Measurements from ENCODE around the gene ZMAT5. TPM values are rescaled to one million over a fixed set of nuclear protein-coding genes. Genes with fewer than 3 reads are reported as not detected.

ZMAT5 gene
- total RNA-seq, 1 experiment from 2014 or later: 16.0 TPM

DNA sequence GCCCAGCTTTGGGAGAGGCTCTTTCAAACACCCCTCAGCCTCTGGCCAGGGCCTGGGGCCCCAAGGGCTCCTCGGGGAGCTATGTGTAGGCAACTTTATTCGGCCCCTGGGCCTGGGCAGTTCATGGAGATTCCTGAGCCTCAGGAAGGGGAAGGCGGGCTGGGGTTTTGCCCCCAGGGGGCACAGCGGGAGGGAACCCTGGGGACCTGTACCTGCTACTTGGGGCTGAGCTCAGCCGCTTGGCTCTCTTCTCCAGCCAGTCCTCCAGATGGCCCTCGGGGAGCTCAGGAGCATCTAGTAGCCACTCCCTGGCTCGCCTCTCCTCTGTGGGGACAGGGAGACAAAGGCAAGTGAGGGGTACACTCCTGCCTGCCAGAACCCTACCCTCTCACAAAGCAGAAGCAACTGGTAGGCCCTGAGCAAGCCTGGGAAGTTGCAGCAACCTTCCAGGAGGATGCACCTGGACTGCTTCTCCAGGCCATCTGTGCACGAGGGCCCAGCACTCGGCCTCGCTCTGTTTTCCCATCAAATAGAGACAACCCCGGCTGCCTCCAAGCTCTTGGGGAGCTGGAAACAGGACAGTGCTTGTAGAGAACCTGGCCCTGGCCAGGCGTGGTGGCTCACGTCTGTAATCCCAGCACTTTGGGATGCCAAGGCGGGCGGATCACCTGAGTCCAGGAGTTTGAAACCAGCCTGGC, 28.5 kb downstream of the ZMAT5 start:
- ChIA-PET RAD21 (ENCODE audit: low non-redundant PET in 1 of 2, low total read pairs in 2 of 2, uncharacterized antibody in 2 of 2, unreplicated experiment in 2 of 2) (no interaction called here), CTCF (no interaction called here), POLR2A (interaction anchor here (1.1 kb wide), 1 partner anchor 35 kb away, joined by 3 read pairs; no protein-coding TSS in a partner anchor)
- no TSS peak for BruUV-seq (replicated peaks)
- intact Hi-C loops (cut with micrococcal nuclease): no loop called here
- Histone ChIP-seq H3K4me1 (ENCODE audit: control insufficient read depth in 1 of 2, insufficient read depth in 2 of 2, low read length in 2 of 2) (no peaks in the 10 kb centered on the region), H4K20me1 (ENCODE audit: insufficient read depth) (no peaks in the 10 kb centered on the region), H3K9ac (ENCODE audit: low read length) (no peak overlapping the region), H3K9me2 (ENCODE audit: insufficient read depth) (no peaks in the 10 kb centered on the region), H3K27ac (ENCODE audit: low read depth, low read length) (no peak overlapping the region), H3K79me2 (ENCODE audit: insufficient read depth, low read length) (no peaks in the 10 kb centered on the region), H3K27me3 (ENCODE audit: insufficient read depth, low read length) (no peaks in the 10 kb centered on the region), H3K9me3 (ENCODE audit: control insufficient read depth in 1 of 2, insufficient read depth in 1 of 2, low read depth in 1 of 2, low read length in 2 of 2) (no peaks in the 10 kb centered on the region), H3K4me3 (replicated peaks in 1 of 2; ENCODE audit: low read depth in 1 of 2, low read length in 2 of 2) (no peak overlapping the region), H2AFZ (ENCODE audit: low read depth, low read length, poor library complexity, severe bottlenecking) (no peak overlapping the region), H3K36me3 (ENCODE audit: control insufficient read depth in 1 of 2, insufficient read depth in 2 of 2, low read length in 2 of 2) (no peaks in the 10 kb centered on the region), H3K4me2 (ENCODE audit: low read length) (no peak overlapping the region)
- no peak for ATAC-seq
- TF ChIP-seq, protein P1, sequence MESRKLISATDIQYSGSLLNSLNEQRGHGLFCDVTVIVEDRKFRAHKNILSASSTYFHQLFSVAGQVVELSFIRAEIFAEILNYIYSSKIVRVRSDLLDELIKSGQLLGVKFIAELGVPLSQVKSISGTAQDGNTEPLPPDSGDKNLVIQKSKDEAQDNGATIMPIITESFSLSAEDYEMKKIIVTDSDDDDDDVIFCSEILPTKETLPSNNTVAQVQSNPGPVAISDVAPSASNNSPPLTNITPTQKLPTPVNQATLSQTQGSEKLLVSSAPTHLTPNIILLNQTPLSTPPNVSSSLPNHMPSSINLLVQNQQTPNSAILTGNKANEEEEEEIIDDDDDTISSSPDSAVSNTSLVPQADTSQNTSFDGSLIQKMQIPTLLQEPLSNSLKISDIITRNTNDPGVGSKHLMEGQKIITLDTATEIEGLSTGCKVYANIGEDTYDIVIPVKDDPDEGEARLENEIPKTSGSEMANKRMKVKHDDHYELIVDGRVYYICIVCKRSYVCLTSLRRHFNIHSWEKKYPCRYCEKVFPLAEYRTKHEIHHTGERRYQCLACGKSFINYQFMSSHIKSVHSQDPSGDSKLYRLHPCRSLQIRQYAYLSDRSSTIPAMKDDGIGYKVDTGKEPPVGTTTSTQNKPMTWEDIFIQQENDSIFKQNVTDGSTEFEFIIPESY (IDR thresholded peaks at IDR 0.05; ENCODE audit: extremely low read depth, insufficient replicate concordance, low read length): no peak
- TF ChIP-seq JUND (IDR thresholded peaks at IDR 0.05) (no peak), SP1 (IDR thresholded peaks at IDR 0.05; ENCODE audit: low read depth) (no peak), POLR2AphosphoS5 (IDR thresholded peaks at IDR 0.05; ENCODE audit: low read depth, low read length) (no peak), ATF3 (IDR thresholded peaks at IDR 0.05) (no peak), ZNF274 (IDR thresholded peaks at IDR 0.05; ENCODE audit: low read depth, low read length) (no peak), RAD21 (IDR thresholded peaks at IDR 0.05; ENCODE audit: low read depth) (no peak), FOSL1 (IDR thresholded peaks at IDR 0.05; ENCODE audit: low read depth) (no peak)
- TF ChIP-seq, protein P2, sequence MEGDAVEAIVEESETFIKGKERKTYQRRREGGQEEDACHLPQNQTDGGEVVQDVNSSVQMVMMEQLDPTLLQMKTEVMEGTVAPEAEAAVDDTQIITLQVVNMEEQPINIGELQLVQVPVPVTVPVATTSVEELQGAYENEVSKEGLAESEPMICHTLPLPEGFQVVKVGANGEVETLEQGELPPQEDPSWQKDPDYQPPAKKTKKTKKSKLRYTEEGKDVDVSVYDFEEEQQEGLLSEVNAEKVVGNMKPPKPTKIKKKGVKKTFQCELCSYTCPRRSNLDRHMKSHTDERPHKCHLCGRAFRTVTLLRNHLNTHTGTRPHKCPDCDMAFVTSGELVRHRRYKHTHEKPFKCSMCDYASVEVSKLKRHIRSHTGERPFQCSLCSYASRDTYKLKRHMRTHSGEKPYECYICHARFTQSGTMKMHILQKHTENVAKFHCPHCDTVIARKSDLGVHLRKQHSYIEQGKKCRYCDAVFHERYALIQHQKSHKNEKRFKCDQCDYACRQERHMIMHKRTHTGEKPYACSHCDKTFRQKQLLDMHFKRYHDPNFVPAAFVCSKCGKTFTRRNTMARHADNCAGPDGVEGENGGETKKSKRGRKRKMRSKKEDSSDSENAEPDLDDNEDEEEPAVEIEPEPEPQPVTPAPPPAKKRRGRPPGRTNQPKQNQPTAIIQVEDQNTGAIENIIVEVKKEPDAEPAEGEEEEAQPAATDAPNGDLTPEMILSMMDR (IDR thresholded peaks at IDR 0.05 in 2 of 3, conservative IDR thresholded peaks at IDR 0.05 in 1 of 3; ENCODE audit: borderline replicate concordance in 1 of 3, insufficient read depth in 1 of 3, low read depth in 2 of 3, low read length in 2 of 3): no peak
- no peak for DNase-seq (ENCODE audit: low read depth, low spot score)
